Stimulated activated CD4-positive, alpha-beta T cell treated with anti-CD3 and anti-CD28 coated beads, Interleukin-12 subunit alpha, Interleukin-12 subunit beta, amount 100 ng/mL, for 48 hours (primary cell): Measurements from ENCODE around the gene MAIP1.

ENCODE experiments used
- DNase-seq, 3 donors: peaks; one replicate each; pipeline ENCODE4 v3.0.0-alpha.2; 2020; ENCODE audit warnings: low read depth in 2 of 3, low spot score in 1 of 3

MAIP1 gene

GRCh38 chr2:199987586-199987985 is 32.2 kb downstream of the MAIP1 start:
- DNase-seq, result no peak

GRCh38 chr2:199988151-199988550 is 32.8 kb downstream of the MAIP1 start:
- DNase-seq, result no peak

- no peak for DNase-seq
Observed at GRCh38 chr2:199989822-199990221, 34.4 kb downstream of the MAIP1 start.

GRCh38 chr2:199991691-199992090 is 36.3 kb downstream of the MAIP1 start:
- DNase-seq, result no peak

GRCh38 chr2:199992296-199992695 is 36.9 kb downstream of the MAIP1 start:
- DNase-seq, result no peak

- DNase-seq, result no peak
Observed at GRCh38 chr2:199994371-199994770, 39.0 kb downstream of the MAIP1 start.

- no peak for DNase-seq
Observed at GRCh38 chr2:199994896-199995295, 39.5 kb downstream of the MAIP1 start.

GRCh38 chr2:199997296-199997695 is 41.9 kb downstream of the MAIP1 start:
- no peak for DNase-seq

GRCh38 chr2:199999166-199999565 is 43.8 kb downstream of the MAIP1 start:
- no peak for DNase-seq

- no peak for DNase-seq
Observed at GRCh38 chr2:200000444-200001163, 45.2 kb downstream of the MAIP1 start.

- no peak for DNase-seq
Observed at GRCh38 chr2:200003444-200003843, 48.1 kb downstream of the MAIP1 start.

GRCh38 chr2:200005675-200006074 is 50.3 kb downstream of the MAIP1 start:
- DNase-seq, result no peak

GRCh38 chr2:200007306-200007705 is 51.9 kb downstream of the MAIP1 start:
- DNase-seq, result no peak

GRCh38 chr2:200012401-200012800 is 57.0 kb downstream of the MAIP1 start:
- no peak for DNase-seq
